HepG2 (cell line): ENCODE measurements around the gene C12orf60. TPM values are rescaled to one million over a fixed set of nuclear protein-coding genes. Genes with fewer than 3 reads are reported as not detected.

Experiments used
- ELF1 ChIP-seq: sonication (generic); formaldehyde crosslinking; IDR thresholded peaks from 2 replicates; pipeline ENCODE4 v1.4.0; 2020; ENCODE audit warnings: missing genetic modification reagents
- ISL2 ChIP-seq: sonication (generic); formaldehyde crosslinking; IDR thresholded peaks from 2 replicates; pipeline ENCODE4 v1.5.0; 2020; ENCODE audit warnings: missing genetic modification reagents
- NAIF1 ChIP-seq: sonication (generic); formaldehyde crosslinking; IDR thresholded peaks from 2 replicates; pipeline ENCODE4 v1.5.0; 2020; ENCODE audit warnings: mild to moderate bottlenecking, missing genetic modification reagents, borderline replicate concordance
- NCOA5 ChIP-seq: sonication (generic); formaldehyde crosslinking; IDR thresholded peaks from 2 replicates; pipeline ENCODE4 v1.4.0; 2020; ENCODE audit warnings: missing genetic modification reagents
- ONECUT2 ChIP-seq: sonication (generic); formaldehyde crosslinking; IDR thresholded peaks from 2 replicates; pipeline ENCODE4 v1.4.0; 2020; ENCODE audit warnings: missing genetic modification reagents
- RBFOX2 ChIP-seq: fragments of 200-400 bp; formaldehyde crosslinking; IDR thresholded peaks from 2 replicates; pipeline ENCODE4 v1.6.1; 2017; ENCODE audit warnings: low read depth, mild to moderate bottlenecking, low read length
- STAG1 ChIP-seq: sonication (generic); formaldehyde crosslinking; IDR thresholded peaks from 2 replicates; pipeline ENCODE4 v1.4.0; 2020; ENCODE audit warnings: missing genetic modification reagents
- ZFY ChIP-seq: sonication (generic); formaldehyde crosslinking; IDR thresholded peaks from 2 replicates; pipeline ENCODE4 v1.4.0; 2020; ENCODE audit warnings: missing genetic modification reagents
- ZKSCAN5 ChIP-seq: sonication (generic); formaldehyde crosslinking; IDR thresholded peaks from 2 replicates; pipeline ENCODE4 v1.5.1; 2020; ENCODE audit warnings: mild to moderate bottlenecking, missing genetic modification reagents
- ZNF354B ChIP-seq: sonication (generic); formaldehyde crosslinking; IDR thresholded peaks from 2 replicates; pipeline ENCODE4 v1.8.0; 2022; ENCODE audit warnings: mild to moderate bottlenecking, missing genetic modification reagents
- polyA plus RNA-seq, 8 experiments: library from polyadenylated mRNA; depleted of rRNA in 3 of 8; stranded (reverse) in 7 of 8; unstranded in 1 of 8; fragments of >200 nt; fragmentation: Illumina TruSeq in 4 of 8; extraction: Trizol in 4 of 8; gene quantifications; 2 replicates each; pipeline versions ENCODE4 v1.2.1 to v1.2.3, GENCODE V29; 2011 to 2016; ENCODE audit warnings: low read depth in 4 of 8, missing spikeins in 1 of 8, mixed read lengths in 1 of 8; ENCODE audit not compliant: insufficient read depth in 1 of 8
- total RNA-seq, 5 experiments: library from RNA; depleted of rRNA; stranded (reverse); fragments of >200 nt; fragmentation: Illumina TruSeq; extraction: Trizol; gene quantifications; 2 replicates each; pipeline ENCODE4 v1.2.3, GENCODE V29; 2016; ENCODE audit warnings: low read depth in 1 of 5
- TF ChIP-seq, protein P1 (sequence below): sonication (generic); formaldehyde crosslinking; IDR thresholded peaks from 2 replicates; pipeline ENCODE4 v1.5.1; 2020; ENCODE audit warnings: mild to moderate bottlenecking, moderate library complexity, missing genetic modification reagents
- TF ChIP-seq, protein P2 (sequence below): sonication (generic); formaldehyde crosslinking; IDR thresholded peaks from 2 replicates; pipeline ENCODE4 v1.4.0; 2020; ENCODE audit warnings: mild to moderate bottlenecking, missing genetic modification reagents
- TF ChIP-seq, protein P3 (sequence below): sonication (generic); formaldehyde crosslinking; IDR thresholded peaks from 2 replicates; pipeline ENCODE4 v1.8.1; 2023; ENCODE audit warnings: missing genetic modification reagents, inconsistent platforms, borderline replicate concordance

C12orf60 gene
- total and polyA plus RNA-seq, 2 of the 13 experiments (the other 11 are each of a cell fraction or from before 2014, with no cell fraction given) = 0.55 to 1.4 TPM

DNA sequence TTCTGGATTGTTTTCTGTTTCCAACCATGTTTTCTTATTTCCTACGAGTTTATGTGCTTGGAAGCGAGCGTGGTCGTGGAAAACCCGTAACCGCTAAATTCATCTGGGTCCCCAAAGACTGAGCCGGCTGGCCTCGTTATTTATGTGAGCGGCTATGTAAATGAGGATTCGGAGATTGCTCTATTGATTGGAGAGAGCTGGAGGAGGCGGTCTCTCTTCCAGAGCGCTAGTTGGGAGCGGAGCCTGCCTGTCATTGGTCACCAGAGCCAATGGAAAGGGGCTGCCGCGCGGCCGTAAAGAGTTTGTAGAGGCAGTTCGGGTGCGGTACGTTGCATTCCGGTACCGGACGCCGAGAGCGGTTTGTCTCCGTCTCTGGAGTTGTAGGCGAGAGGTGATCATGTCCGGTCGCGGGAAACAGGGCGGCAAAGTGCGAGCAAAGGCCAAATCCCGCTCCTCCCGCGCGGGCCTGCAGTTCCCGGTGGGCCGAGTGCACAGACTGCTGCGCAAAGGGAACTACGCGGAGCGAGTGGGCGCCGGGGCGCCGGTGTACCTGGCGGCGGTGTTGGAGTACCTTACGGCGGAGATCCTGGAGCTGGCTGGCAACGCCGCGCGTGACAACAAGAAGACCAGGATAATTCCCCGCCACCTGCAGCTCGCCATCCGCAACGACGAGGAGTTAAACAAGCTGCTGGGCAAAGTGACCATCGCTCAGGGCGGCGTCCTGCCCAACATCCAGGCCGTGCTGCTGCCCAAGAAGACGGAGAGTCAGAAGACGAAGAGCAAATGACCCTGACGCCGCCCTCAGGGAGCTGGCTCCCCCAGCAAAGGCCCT, 29.2 kb upstream of the C12orf60 start (continued):
- TF ChIP-seq, protein P1, sequence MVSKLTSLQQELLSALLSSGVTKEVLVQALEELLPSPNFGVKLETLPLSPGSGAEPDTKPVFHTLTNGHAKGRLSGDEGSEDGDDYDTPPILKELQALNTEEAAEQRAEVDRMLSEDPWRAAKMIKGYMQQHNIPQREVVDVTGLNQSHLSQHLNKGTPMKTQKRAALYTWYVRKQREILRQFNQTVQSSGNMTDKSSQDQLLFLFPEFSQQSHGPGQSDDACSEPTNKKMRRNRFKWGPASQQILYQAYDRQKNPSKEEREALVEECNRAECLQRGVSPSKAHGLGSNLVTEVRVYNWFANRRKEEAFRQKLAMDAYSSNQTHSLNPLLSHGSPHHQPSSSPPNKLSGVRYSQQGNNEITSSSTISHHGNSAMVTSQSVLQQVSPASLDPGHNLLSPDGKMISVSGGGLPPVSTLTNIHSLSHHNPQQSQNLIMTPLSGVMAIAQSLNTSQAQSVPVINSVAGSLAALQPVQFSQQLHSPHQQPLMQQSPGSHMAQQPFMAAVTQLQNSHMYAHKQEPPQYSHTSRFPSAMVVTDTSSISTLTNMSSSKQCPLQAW (CRISPR knock-in tag) = no peak
- TF ChIP-seq RBFOX2 (peak; percentile 84), ELF1 (CRISPR knock-in tag) (no peak), ZKSCAN5 (CRISPR knock-in tag) (no peak), ZFY (CRISPR knock-in tag) (peak; percentile 49), NCOA5 (CRISPR knock-in tag) (no peak), ZNF354B (CRISPR knock-in tag) (no peak), STAG1 (CRISPR knock-in tag) (no peak), ISL2 (no peak), NAIF1 (CRISPR knock-in tag) (peak; percentile 93), ONECUT2 (CRISPR knock-in tag) (no peak)
- TF ChIP-seq, protein P2, sequence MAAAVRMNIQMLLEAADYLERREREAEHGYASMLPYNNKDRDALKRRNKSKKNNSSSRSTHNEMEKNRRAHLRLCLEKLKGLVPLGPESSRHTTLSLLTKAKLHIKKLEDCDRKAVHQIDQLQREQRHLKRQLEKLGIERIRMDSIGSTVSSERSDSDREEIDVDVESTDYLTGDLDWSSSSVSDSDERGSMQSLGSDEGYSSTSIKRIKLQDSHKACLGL (CRISPR knock-in tag) = no peak
- TF ChIP-seq, protein P3, sequence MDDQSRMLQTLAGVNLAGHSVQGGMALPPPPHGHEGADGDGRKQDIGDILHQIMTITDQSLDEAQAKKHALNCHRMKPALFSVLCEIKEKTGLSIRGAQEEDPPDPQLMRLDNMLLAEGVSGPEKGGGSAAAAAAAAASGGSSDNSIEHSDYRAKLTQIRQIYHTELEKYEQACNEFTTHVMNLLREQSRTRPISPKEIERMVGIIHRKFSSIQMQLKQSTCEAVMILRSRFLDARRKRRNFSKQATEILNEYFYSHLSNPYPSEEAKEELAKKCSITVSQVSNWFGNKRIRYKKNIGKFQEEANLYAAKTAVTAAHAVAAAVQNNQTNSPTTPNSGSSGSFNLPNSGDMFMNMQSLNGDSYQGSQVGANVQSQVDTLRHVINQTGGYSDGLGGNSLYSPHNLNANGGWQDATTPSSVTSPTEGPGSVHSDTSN (CRISPR knock-in tag) = peak; percentile 74; the same call in 1 of the 2 replicates
